ENCODE data around the gene ABCA4.
"Not testable (repeated sequence)": the region's sequence is repeated elsewhere in the genome, so short reads cannot be mapped to it uniquely, and the experiment has no call there.

Gene ABCA4

DNA sequence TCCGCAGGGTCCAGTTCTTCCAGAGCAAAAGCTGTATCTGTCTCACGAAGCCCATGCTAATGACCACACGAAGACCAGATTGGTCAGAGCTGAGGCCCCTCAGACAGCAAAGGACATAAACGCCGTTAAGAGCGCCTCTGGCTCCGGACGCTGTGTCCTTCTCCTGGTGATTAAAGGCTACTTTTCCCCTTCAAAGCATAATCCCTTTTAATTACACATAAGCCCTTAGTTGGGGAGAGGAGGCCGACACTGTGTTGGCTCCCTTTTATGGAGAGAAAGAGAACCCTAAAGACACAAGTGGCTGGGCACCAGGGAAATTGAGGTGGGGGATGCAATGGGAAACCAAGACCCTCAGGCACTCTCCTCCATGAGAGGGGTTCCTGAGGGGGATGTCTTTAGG is at the start of gene ABCA4:
Gene ABCA4, minus strand, starts transcription at position 158 of the 400 bp plus-strand sequence. Its CDS starts 103 bp downstream, at position 55.
- Histone ChIP-seq H3K27ac (no peak within 1 kb of the TSS), H3K4me3 (no peak within 1 kb of the TSS)

DNA sequence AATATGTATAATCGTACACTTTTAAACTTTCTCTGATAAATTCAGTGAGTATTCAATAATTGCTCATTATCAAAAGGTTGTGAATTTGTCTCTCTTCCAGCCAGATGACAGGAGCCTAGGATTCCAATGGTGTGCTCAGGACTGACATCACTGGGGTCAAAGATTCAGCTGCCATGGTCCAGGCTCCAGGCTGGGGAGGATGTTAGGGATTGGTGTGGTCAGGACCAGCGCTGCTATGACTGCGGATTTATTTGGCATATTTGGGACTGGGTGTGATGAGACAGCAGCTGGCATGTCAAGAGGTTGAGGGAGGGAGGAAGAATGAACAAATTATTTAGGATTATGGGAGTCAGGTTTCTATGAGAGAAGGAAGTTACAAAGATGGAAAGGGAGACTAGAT is 48.2 kb upstream of the ABCA4 start:
- H3K27ac ChIP-seq = no peak overlapping the region
- H3K4me3 ChIP-seq = no peak overlapping the region

DNA sequence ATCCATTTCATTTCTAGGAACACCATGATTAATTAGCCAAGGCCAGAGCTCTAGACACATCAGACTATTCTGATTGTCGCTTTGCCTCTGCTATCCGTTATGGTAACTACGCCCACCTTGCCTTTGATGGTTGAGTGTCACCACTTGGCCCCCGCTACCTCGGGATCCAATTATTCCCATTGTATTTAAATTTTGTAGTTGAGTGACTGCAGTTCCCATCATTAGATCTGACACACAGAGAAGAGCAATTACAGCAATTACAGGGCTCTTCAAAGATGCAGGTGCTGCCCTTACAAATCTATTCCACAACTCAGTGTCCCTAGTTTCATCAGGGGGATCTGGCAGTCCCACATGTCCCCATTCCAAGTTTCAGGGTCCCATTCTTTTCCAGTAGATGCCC is 44.9 kb upstream of the ABCA4 start:
- H3K27ac ChIP-seq = no peak overlapping the region

GRCh38 chr1:94164885-94165284 is 43.9 kb upstream of the ABCA4 start:
- not testable (repeated sequence) for H3K27ac ChIP-seq, H3K4me3 ChIP-seq

More for the DNA sequence above, 44.9 kb upstream of the ABCA4 start:
- H3K4me3 ChIP-seq = no peak overlapping the region

GRCh38 chr1:94164121-94164520 is 43.2 kb upstream of the ABCA4 start:
- H3K27ac ChIP-seq, H3K4me3 ChIP-seq: not testable (repeated sequence)

- H3K4me3 ChIP-seq, H3K27ac ChIP-seq: not testable (repeated sequence)
Measured at GRCh38 chr1:94163249-94163648, 42.3 kb upstream of the ABCA4 start.

- Histone ChIP-seq H3K27ac (no peak overlapping the region), H3K4me3 (no peak overlapping the region)
Measured at GRCh38 chr1:94160811-94161210, 39.9 kb upstream of the ABCA4 start.

DNA sequence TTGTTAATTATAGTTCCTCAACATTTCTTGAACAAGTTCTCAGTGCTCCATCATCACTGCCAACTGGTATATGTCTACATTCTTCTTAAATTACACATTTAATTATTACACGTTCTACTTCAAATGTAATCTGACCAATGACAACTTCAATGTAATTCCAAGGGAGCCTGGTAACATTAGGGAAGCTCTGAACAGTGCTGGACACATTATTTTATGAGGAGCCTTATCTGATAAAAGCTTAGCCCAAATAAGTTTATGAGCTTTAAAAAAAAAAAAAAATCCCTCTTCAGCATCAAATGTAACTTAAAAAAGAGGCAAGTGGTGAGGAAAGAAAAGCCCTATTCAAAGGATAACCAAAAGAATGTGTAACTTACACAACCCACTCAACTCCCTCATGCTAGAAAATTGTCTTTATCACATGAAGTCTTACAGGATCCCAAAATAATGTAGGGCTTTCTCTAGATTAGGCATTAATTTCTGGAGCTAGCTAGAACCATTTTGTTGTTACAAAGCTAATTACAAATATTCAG is 35.2 kb upstream of the ABCA4 start:
- H3K4me3 ChIP-seq = no peak overlapping the region
- no peak overlapping the region for H3K27ac ChIP-seq

DNA sequence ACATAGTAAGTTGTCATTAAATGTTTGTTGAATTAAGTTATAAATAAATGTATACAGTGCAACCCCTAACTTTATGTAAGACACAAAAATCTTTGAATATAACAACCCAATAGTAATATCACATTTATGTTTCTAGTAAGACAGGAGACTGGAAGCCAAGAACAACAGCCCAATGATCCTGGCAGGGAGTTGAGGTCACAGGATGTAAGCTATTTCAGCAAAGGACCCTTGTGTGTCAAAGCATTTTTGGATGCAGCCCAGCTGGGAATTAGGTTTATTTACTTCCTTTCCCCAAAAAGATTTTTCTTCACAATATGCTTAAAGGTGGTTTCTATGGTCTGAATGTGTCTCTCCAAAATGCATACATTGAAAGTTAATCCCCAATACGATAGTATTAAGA is 34.0 kb upstream of the ABCA4 start:
- no peak overlapping the region for H3K4me3 ChIP-seq
- no peak overlapping the region for H3K27ac ChIP-seq

GRCh38 chr1:94153133-94153532 is 32.2 kb upstream of the ABCA4 start:
- H3K27ac ChIP-seq = no peak overlapping the region
- no peak overlapping the region for H3K4me3 ChIP-seq

DNA sequence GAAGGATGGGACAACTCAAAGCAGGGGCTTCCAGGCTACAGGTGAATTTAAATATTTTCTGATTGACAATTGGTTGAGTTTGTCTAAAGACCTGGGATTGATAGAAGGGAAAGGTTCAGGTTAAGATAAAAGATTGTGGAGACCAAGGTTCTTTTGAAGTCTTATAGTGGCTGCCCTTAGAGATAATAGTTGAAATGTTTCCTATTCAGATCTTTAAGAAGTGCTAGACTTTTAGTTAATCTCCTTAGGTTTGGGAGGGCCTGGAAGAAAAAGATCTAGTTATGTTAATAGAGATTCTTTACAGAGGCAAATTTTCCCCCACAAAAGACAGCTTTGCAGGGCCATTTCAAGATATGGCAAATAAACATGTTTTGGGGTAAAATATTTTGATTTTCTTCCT is 28.2 kb upstream of the ABCA4 start:
- not testable (repeated sequence) for H3K4me3 ChIP-seq, H3K27ac ChIP-seq

- Histone ChIP-seq H3K27ac (no peak overlapping the region), H3K4me3 (no peak overlapping the region)
Measured at GRCh38 chr1:94146273-94146672, 25.3 kb upstream of the ABCA4 start.

GRCh38 chr1:94144836-94145235 is 23.9 kb upstream of the ABCA4 start:
- no peak overlapping the region for H3K4me3 ChIP-seq
- no peak overlapping the region for H3K27ac ChIP-seq

DNA sequence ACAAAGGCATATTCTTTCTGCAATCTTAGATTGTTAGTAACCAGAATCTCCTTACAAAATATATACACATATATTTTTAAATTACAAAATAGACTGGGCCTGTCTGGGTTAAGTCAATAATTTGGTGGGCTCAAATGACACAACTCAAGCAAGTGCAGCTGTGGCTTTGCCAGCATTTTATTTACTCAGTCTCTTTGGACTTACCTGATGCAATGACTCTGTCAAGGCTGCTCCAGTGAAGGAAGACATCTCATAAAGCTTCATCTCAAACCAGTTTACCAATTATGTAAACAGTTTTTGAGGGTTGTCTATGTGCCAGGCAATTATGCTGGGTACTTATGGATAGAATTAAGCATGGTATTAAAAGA is 22.8 kb upstream of the ABCA4 start:
- Histone ChIP-seq H3K4me3 (no peak overlapping the region), H3K27ac (no peak overlapping the region)

- H3K27ac ChIP-seq = no peak overlapping the region
- H3K4me3 ChIP-seq = no peak overlapping the region
Measured at GRCh38 chr1:94143173-94143808, 22.3 kb upstream of the ABCA4 start.

- H3K4me3 ChIP-seq = no peak overlapping the region
- peak overlapping the region in 10 of 21 experiments; percentile 5 to 71 (median 28) for H3K27ac ChIP-seq
Measured at GRCh38 chr1:94142583-94142982, 21.6 kb upstream of the ABCA4 start.

GRCh38 chr1:94142022-94142421 is 21.1 kb upstream of the ABCA4 start:
- H3K27ac ChIP-seq = peak overlapping the region in 4 of 21 experiments; percentile 5 to 71 (median 22)

DNA sequence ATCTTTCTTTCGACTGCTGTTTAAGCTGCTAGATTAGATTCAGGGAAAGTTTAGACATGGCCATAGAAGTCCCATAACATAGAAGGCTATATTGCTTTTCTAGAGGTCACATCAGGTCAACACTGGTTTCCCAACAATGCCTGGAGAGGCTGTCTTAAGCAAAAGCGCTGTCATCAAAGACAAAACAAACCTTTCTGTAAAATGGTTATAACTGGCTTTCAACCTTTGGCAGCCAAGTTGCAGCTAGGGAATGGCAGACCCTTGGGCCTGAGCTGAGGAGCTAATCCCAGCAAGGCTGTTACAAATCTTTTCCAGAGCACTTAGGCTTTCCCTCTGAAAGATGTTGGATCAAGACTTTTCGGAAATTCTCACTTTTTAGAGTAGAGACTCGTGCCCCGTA is 11.2 kb upstream of the ABCA4 start:
- no peak overlapping the region for H3K27ac ChIP-seq
- no peak overlapping the region for H3K4me3 ChIP-seq

More at GRCh38 chr1:94142022-94142421, 21.1 kb upstream of the ABCA4 start:
- H3K4me3 ChIP-seq = no peak overlapping the region

GRCh38 chr1:94130851-94131595 is 10.1 kb upstream of the ABCA4 start:
- H3K27ac ChIP-seq = peak overlapping the region in 1 of 21 experiments; percentile 11
- H3K4me3 ChIP-seq = no peak overlapping the region

DNA sequence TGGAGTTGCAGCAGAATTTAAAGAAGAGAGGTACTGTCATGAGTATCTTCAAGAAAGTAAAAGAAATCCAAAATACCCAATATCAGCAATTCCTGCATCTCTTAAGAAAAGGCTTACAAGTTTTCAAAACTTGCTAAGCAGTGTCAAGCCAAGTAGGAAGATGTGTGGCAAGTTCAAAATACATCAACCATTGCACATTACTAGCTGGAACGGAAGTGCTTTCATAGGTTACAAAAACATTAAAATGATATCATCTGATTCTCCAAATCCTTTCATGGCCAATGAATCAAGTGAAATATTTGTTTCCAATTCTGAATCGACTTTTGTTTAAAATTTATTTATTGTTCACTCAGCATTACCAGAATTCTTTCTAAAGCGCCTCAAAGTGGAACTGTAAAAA is 5.7 kb upstream of the ABCA4 start:
- Histone ChIP-seq H3K27ac (no peak overlapping the region), H3K4me3 (no peak overlapping the region)
